Common myeloid progenitor, CD34-positive (primary cell): Measurements from ENCODE around the gene CLDN15.

Experiments used
- CTCF ChIA-PET: fragments of 350-600 bp; sonication (Branson Sonifier 250); formaldehyde crosslinking; loops from one replicate; lab custom pipeline; 2021; ENCODE audit warnings: antibody characterized with exemption; lab: Charles Lee
- POLR2A ChIA-PET: fragments of 350-600 bp; sonication (Branson Sonifier 250); formaldehyde crosslinking; loops from one replicate; lab custom pipeline; 2021; ENCODE audit warnings: antibody characterized with exemption; lab: Charles Lee
- DNase-seq, 3 donors: peaks; one replicate each; pipeline versions ENCODE4 v3.0.0 to v3.0.0-alpha.2; 2013
- H3K27ac ChIP-seq, 2 experiments: 1 replicate in 1 of 2; 2 replicates in 1 of 2; pipeline ENCODE4 v1.7.0; 2013; ENCODE audit warnings: inconsistent platforms in 2 of 2, low read length in 2 of 2, mild to moderate bottlenecking in 2 of 2, low read depth in 1 of 2, moderate library complexity in 1 of 2; ENCODE audit not compliant: severe bottlenecking in 2 of 2, insufficient read depth in 1 of 2, poor library complexity in 1 of 2
- H3K27me3 ChIP-seq, 5 experiments: replicated peaks in 2 of 5; 1 replicate in 3 of 5; 2 replicates in 2 of 5; pipeline versions ENCODE4 v1.6.1 to v1.7.0; 2013; ENCODE audit warnings: low read length in 4 of 5, mild to moderate bottlenecking in 2 of 5, moderate library complexity in 2 of 5, inconsistent platforms in 1 of 5; ENCODE audit not compliant: insufficient read depth in 5 of 5, control insufficient read depth in 4 of 5
- H3K36me3 ChIP-seq, 4 experiments: 1 replicate in 2 of 4; 2 replicates in 2 of 4; pipeline versions ENCODE4 v1.6.1 to v1.7.0; 2013; ENCODE audit warnings: low read length in 3 of 4, control low read depth in 1 of 4, mild to moderate bottlenecking in 1 of 4; ENCODE audit not compliant: control insufficient read depth in 4 of 4, insufficient read depth in 4 of 4
- H3K4me1 ChIP-seq, 4 experiments: 1 replicate in 3 of 4; 2 replicates in 1 of 4; pipeline versions ENCODE4 v1.6.1 to v1.7.1; 2013; ENCODE audit warnings: low read length in 3 of 4, mild to moderate bottlenecking in 3 of 4, control low read depth in 1 of 4, inconsistent platforms in 1 of 4, moderate library complexity in 1 of 4; ENCODE audit not compliant: control insufficient read depth in 4 of 4, insufficient read depth in 4 of 4; ENCODE audit errors: control extremely low read depth in 1 of 4
- H3K4me3 ChIP-seq, 7 experiments: 1 replicate in 4 of 7; 2 replicates in 3 of 7; pipeline versions ENCODE4 v1.5.1 to v1.7.0; 2013; ENCODE audit warnings: mild to moderate bottlenecking in 7 of 7, low read length in 6 of 7, moderate library complexity in 6 of 7, inconsistent platforms in 2 of 7, low read depth in 2 of 7, control low read depth in 1 of 7; ENCODE audit not compliant: insufficient read depth in 4 of 7, control insufficient read depth in 1 of 7; ENCODE audit errors: extremely low read depth in 1 of 7
- H3K9me3 ChIP-seq, 5 experiments: 1 replicate in 4 of 5; 2 replicates in 1 of 5; pipeline versions ENCODE4 v1.6.1 to v1.7.1; 2013; ENCODE audit warnings: low read length in 4 of 5, mild to moderate bottlenecking in 2 of 5, inconsistent platforms in 1 of 5, low read depth in 1 of 5, moderate library complexity in 1 of 5; ENCODE audit not compliant: control insufficient read depth in 4 of 5, insufficient read depth in 2 of 5; ENCODE audit errors: control extremely low read depth in 1 of 5
- WGBS: methylation state at CpG from one replicate; pipeline ENCODE4 v1.1.5; 2013; ENCODE audit not compliant: insufficient coverage; 5-methylcytosine and 5-hydroxymethylcytosine counted together

CLDN15 gene

GRCh38 chr7:101245147-101245668 is 7.6 kb upstream of the CLDN15 start:
- POLR2A ChIA-PET: interaction anchor here (2.7 kb wide), 1 partner anchor 27 kb away, joined by 12 read pairs; the partner anchor contains the start of genes PLOD3 and ZNHIT1
- peak overlapping the region in 1 of 2 experiments; percentile 90 for H3K27ac ChIP-seq
- 33% methylated on average over 30 of the region's 32 CpGs for WGBS
- no peak for DNase-seq
- H3K36me3 ChIP-seq: peaks cover 4 to 28% (median 10%) of the 10 kb centered on the region in 4 experiments
- H3K9me3 ChIP-seq: no peaks in the 10 kb centered on the region
- no peaks in the 10 kb centered on the region for H3K27me3 ChIP-seq
- CTCF ChIA-PET: interaction anchor here (0.8 to 4.7 kb wide), 10 partner anchors 9 to 1042 kb away, joined by 3 to 57 read pairs (median 4); partner anchors contain the start of genes PLOD3 and ZNHIT1
- H3K4me3 ChIP-seq: peak overlapping the region; percentile 79 to 97 (median 92)
- peaks cover 0 to 46% (median 40%) of the 10 kb centered on the region in 4 experiments for H3K4me1 ChIP-seq

DNA sequence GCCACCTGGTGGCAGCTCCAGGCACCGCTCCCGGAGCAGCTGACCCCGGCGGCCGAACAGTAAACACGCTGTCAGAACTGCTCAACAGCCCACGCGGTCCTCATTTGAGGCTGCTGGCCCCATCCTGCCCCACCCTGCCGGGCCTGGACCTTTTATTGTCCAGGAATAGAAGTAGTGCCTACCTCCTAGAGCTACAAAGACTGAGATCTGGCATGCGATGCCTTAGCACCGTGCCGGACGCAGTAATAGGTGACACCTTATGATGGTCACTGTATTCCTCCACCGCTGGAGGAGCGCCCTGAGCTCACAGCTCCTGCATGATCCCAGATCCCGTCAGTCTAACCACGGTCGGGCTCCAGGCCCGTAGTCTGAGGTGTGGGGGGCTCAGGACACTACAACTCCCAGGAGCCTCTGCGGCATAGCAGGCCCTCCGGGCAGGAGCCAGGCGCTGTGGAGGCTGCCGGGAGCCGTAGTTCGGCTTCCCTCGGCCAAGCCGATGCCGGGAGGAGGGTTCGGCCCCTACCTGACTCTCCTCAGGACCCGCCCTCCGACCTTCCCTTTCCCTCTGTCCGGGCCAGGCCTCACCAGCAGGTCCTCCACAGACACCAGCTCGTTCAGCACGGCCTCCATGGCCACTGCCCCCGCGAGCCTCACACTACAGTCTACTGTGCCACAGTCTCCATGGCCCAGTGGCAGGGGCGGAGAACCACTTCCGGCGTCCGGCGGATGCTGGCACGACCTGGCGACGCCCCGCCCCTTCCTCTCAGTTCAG is 7.0 kb upstream of the CLDN15 start, which contains the start of gene FIS1:
TSS of gene FIS1 (minus strand) at position 707 of the 772 bp plus-strand sequence. CDS start at position 630, 77 bp downstream.
- Histone ChIP-seq H3K27ac (peak within 1 kb of the TSS; percentile 79 to 90), H3K36me3 (peaks cover 4 to 35% (median 9%) of the 10 kb centered on the region in 4 experiments), H3K9me3 (no peaks in the 10 kb centered on the region), H3K4me3 (peak within 1 kb of the TSS; percentile 79 to 97 (median 92)), H3K4me1 (peaks cover 0 to 52% (median 46%) of the 10 kb centered on the region in 4 experiments), H3K27me3 (no peaks in the 10 kb centered on the region)
- peak; percentile 89 to 94 (median 92) for DNase-seq
- under 1% methylated on average over 37 of the region's 45 CpGs for WGBS
- POLR2A ChIA-PET: interaction anchor here (0.6 to 2.7 kb wide), 3 partner anchors 27 to 688 kb away, joined by 3 to 12 read pairs (median 3); partner anchors contain the start of genes PLOD3 and ZNHIT1
- CTCF ChIA-PET: interaction anchor here (0.6 to 4.7 kb wide), 22 partner anchors 10 to 1043 kb away, joined by 3 to 57 read pairs (median 3); partner anchors contain the start of genes PLOD3 and ZNHIT1

DNA sequence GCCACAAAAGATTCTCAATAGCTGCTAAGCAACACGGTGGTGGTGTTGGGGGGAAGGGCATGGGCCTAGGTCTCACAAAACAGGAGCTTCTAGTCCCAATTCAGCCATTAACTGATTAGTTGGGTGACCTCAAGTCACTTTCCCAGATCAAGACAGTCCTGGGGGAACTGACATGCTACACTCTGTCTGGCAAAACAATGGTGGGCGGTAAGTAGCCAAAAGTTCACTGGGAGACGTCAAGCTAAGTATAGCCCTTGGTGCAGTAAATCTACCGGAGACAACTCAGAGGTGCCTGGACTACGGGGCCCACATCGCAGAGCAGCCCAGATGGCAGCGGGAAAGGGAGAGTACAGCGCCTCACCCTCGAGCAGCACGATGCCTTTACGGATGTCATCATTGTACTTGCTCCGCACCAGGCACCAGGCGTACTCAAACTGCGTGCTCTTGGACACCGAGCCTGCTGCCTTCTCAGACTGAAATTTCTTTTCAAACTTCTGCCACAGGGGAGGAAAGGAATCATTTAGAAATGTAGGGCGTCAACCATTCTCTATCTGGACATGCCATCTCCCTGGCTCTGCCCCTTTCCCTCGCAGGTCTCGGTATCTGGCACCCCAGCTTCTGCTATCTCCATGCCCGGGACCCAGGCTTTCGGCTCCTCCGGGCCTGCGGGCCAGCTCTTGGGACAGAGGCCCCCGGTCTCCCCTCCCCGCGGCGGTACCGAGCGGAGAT is 6.2 kb upstream of the CLDN15 start:
- 15% methylated on average over 27 of the region's 28 CpGs for WGBS
- Histone ChIP-seq H3K27ac (peak overlapping the region; percentile 79 to 90), H3K36me3 (peaks cover 2 to 36% (median 8%) of the 10 kb centered on the region in 4 experiments), H3K27me3 (no peaks in the 10 kb centered on the region), H3K4me1 (peaks cover 0 to 60% (median 54%) of the 10 kb centered on the region in 4 experiments), H3K9me3 (no peaks in the 10 kb centered on the region), H3K4me3 (peak overlapping the region; percentile 30 to 97 (median 92))
- CTCF ChIA-PET: interaction anchor here (0.5 to 4.7 kb wide), 22 partner anchors 9 to 1092 kb away, joined by 3 to 57 read pairs (median 3); partner anchors contain the start of genes PLOD3 and ZNHIT1
- peak in 2 of 3 donors; percentile 80 to 87 for DNase-seq
- POLR2A ChIA-PET: interaction anchor here (0.6 to 2.7 kb wide), 3 partner anchors 26 to 689 kb away, joined by 3 to 12 read pairs (median 3); partner anchors contain the start of genes PLOD3 and ZNHIT1

DNA sequence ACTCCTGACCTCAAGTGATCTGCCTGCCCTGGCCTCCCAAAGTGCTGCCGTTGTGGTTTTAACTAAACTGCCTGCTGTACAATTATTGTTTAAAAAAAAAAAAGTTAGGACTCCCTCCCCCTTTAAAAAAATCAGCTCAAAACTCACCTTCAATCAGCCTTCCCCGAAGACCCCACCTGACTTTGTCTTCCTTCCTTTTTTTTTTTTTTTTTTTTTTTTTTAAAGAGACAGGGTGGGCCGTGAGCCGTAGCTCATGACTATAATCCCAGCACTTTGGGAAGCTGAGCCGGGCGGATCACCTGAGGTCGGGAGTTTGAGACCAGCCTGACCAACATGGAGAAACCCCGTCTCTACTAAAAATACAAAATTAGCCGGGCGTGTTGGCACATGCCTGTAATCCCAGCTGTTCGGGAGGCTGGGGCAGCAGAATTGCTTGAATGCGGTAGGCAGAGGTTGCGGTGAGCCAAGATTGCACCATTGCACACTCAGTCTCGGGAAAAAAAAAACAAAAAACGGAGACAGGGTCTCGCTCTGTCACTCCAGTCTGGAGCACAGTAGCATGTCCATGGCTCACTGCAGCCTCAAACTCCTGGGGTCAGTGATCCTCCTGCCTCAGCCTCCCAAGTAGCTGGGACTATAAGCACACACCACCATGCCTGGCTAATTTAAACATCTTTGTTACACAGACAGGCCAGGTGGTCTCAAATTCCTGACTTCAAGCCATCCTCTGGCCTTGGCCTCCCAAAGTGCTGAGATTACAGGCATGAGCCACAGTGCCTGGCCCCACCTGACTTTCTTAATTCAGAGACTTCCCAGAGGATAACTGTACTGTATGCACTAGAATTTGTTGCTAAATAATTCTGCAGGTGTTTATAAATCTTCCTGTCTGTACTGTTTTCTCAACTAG is 4.1 kb upstream of the CLDN15 start:
- POLR2A ChIA-PET: interaction anchor here (0.6 kb wide), 1 partner anchor 64 kb away, joined by 3 read pairs; no protein-coding TSS in a partner anchor
- 66% methylated on average over 7 of the region's 16 CpGs for WGBS
- H3K9me3 ChIP-seq: no peaks in the 10 kb centered on the region
- H3K36me3 ChIP-seq: peaks cover 0 to 28% (median 5%) of the 10 kb centered on the region in 4 experiments
- peak overlapping the region in 3 of 7 experiments; percentile 38 to 43 (median 41) for H3K4me3 ChIP-seq
- CTCF ChIA-PET: interaction anchor here (0.6 to 4.7 kb wide), 5 partner anchors 17 to 108 kb away, joined by 3 to 57 read pairs (median 3); partner anchors contain the start of genes PLOD3 and ZNHIT1
- H3K4me1 ChIP-seq: peaks cover 2 to 80% (median 74%) of the 10 kb centered on the region in 4 experiments
- peak overlapping the region in 1 of 2 experiments; percentile 29 for H3K27ac ChIP-seq
- H3K27me3 ChIP-seq: no peaks in the 10 kb centered on the region
- DNase-seq: peak; percentile 32 to 81 (median 78)

GRCh38 chr7:101241015-101241363 is 3.4 kb upstream of the CLDN15 start:
- POLR2A ChIA-PET: no interaction called here
- Histone ChIP-seq H3K36me3 (peaks cover 0 to 26% (median 5%) of the 10 kb centered on the region in 4 experiments), H3K27me3 (no peaks in the 10 kb centered on the region), H3K4me1 (peaks cover 2 to 87% (median 79%) of the 10 kb centered on the region in 4 experiments), H3K4me3 (peak overlapping the region in 3 of 7 experiments; percentile 9 to 38 (median 26)), H3K27ac (peak overlapping the region in 1 of 2 experiments; percentile 70), H3K9me3 (no peaks in the 10 kb centered on the region)
- CTCF ChIA-PET: interaction anchor here (0.8 to 1.0 kb wide), 2 partner anchors 23 to 42 kb away, joined by 3 to 5 read pairs; partner anchors contain the start of genes PLOD3 and ZNHIT1
- WGBS: 55% methylated on average over 12 of the region's 12 CpGs
- DNase-seq: peak in 2 of 3 donors; percentile 56 to 67
